ENCODE data around the gene IL34.
"Not testable (repeated sequence)": the region's sequence is repeated elsewhere in the genome, so short reads cannot be mapped to it uniquely, and the experiment has no call there.

The IL34 gene

GRCh38 chr16:70610273-70611223 is 35.8 kb upstream of the IL34 start:
- Histone ChIP-seq H3K36me3 (ENCODE audit: insufficient read depth, low read depth, low read length) (peaks cover 19% of the 10 kb centered on the region), H3K27ac (ENCODE audit: low read length) (no peak overlapping the region), H3K4me3 (ENCODE audit: low read length) (no peak overlapping the region), H3K9me3 (ENCODE audit: insufficient read depth, low read depth, low read length) (no peaks in the 10 kb centered on the region), H3K9ac (ENCODE audit: low read depth, low read length) (no peak overlapping the region), H3K27me3 (ENCODE audit: insufficient read depth, low read length) (no peaks in the 10 kb centered on the region), H3K4me1 (ENCODE audit: insufficient read depth, low read length) (no peaks in the 10 kb centered on the region)

GRCh38 chr16:70611224-70611598 is 35.1 kb upstream of the IL34 start:
- no peak overlapping the region for H3K27ac ChIP-seq (ENCODE audit: low read length)
- peaks cover 26% of the 10 kb centered on the region for H3K36me3 ChIP-seq (ENCODE audit: insufficient read depth, low read depth, low read length)
- no peaks in the 10 kb centered on the region for H3K9me3 ChIP-seq (ENCODE audit: insufficient read depth, low read depth, low read length)
- H3K4me3 ChIP-seq (ENCODE audit: low read length), result no peak overlapping the region
- no peaks in the 10 kb centered on the region for H3K4me1 ChIP-seq (ENCODE audit: insufficient read depth, low read length)
- no peaks in the 10 kb centered on the region for H3K27me3 ChIP-seq (ENCODE audit: insufficient read depth, low read length)
- no peak overlapping the region for H3K9ac ChIP-seq (ENCODE audit: low read depth, low read length)

GRCh38 chr16:70611785-70612303 is 34.5 kb upstream of the IL34 start:
- Histone ChIP-seq H3K4me3 (ENCODE audit: low read length) (no peak overlapping the region), H3K9me3 (ENCODE audit: insufficient read depth, low read depth, low read length) (no peaks in the 10 kb centered on the region), H3K27ac (ENCODE audit: low read length) (no peak overlapping the region), H3K4me1 (ENCODE audit: insufficient read depth, low read length) (no peaks in the 10 kb centered on the region), H3K27me3 (ENCODE audit: insufficient read depth, low read length) (no peaks in the 10 kb centered on the region), H3K36me3 (ENCODE audit: insufficient read depth, low read depth, low read length) (peaks cover 28% of the 10 kb centered on the region), H3K9ac (ENCODE audit: low read depth, low read length) (no peak overlapping the region)

GRCh38 chr16:70612931-70613330 is 33.4 kb upstream of the IL34 start:
- no peak overlapping the region for H3K27ac ChIP-seq (ENCODE audit: low read length)
- H3K4me3 ChIP-seq (ENCODE audit: low read length), result no peak overlapping the region
- peaks cover 28% of the 10 kb centered on the region for H3K36me3 ChIP-seq (ENCODE audit: insufficient read depth, low read depth, low read length)
- no peak overlapping the region for H3K9ac ChIP-seq (ENCODE audit: low read depth, low read length)
- H3K9me3 ChIP-seq (ENCODE audit: insufficient read depth, low read depth, low read length), result no peaks in the 10 kb centered on the region
- H3K4me1 ChIP-seq (ENCODE audit: insufficient read depth, low read length), result no peaks in the 10 kb centered on the region
- no peaks in the 10 kb centered on the region for H3K27me3 ChIP-seq (ENCODE audit: insufficient read depth, low read length)

GRCh38 chr16:70614208-70614951 is 32.0 kb upstream of the IL34 start:
- Histone ChIP-seq H3K9me3 (ENCODE audit: insufficient read depth, low read depth, low read length) (no peaks in the 10 kb centered on the region), H3K27me3 (ENCODE audit: insufficient read depth, low read length) (no peaks in the 10 kb centered on the region), H3K4me3 (ENCODE audit: low read length) (no peak overlapping the region), H3K27ac (ENCODE audit: low read length) (no peak overlapping the region), H3K4me1 (ENCODE audit: insufficient read depth, low read length) (no peaks in the 10 kb centered on the region), H3K9ac (ENCODE audit: low read depth, low read length) (no peak overlapping the region), H3K36me3 (ENCODE audit: insufficient read depth, low read depth, low read length) (peaks cover 28% of the 10 kb centered on the region)

GRCh38 chr16:70615945-70616344 is 30.4 kb upstream of the IL34 start:
- no peaks in the 10 kb centered on the region for H3K4me1 ChIP-seq (ENCODE audit: insufficient read depth, low read length)
- H3K9me3 ChIP-seq (ENCODE audit: insufficient read depth, low read depth, low read length), result no peaks in the 10 kb centered on the region
- H3K27me3 ChIP-seq (ENCODE audit: insufficient read depth, low read length), result peaks cover 5% of the 10 kb centered on the region; the same call in 1 of the 2 replicates
- no peak overlapping the region for H3K4me3 ChIP-seq (ENCODE audit: low read length)
- no peak overlapping the region for H3K9ac ChIP-seq (ENCODE audit: low read depth, low read length)
- H3K27ac ChIP-seq (ENCODE audit: low read length), result no peak overlapping the region
- peaks cover 28% of the 10 kb centered on the region for H3K36me3 ChIP-seq (ENCODE audit: insufficient read depth, low read depth, low read length)

- H3K9ac ChIP-seq (ENCODE audit: low read depth, low read length); H3K27me3 ChIP-seq (ENCODE audit: insufficient read depth, low read length); H3K27ac ChIP-seq (ENCODE audit: low read length); H3K9me3 ChIP-seq (ENCODE audit: insufficient read depth, low read depth, low read length); H3K36me3 ChIP-seq (ENCODE audit: insufficient read depth, low read depth, low read length): not testable (repeated sequence)
- peaks cover 10% of the 10 kb centered on the region for H3K4me1 ChIP-seq (ENCODE audit: insufficient read depth, low read length)
- H3K4me3 ChIP-seq (ENCODE audit: low read length), result peak overlapping the region; percentile 42; the same call in 1 of the 2 replicates
Measured at GRCh38 chr16:70621864-70622263, 24.5 kb upstream of the IL34 start.

- Histone ChIP-seq H3K27me3 (ENCODE audit: insufficient read depth, low read length) (no peaks in the 10 kb centered on the region), H3K4me1 (ENCODE audit: insufficient read depth, low read length) (peaks cover 7% of the 10 kb centered on the region), H3K9ac (ENCODE audit: low read depth, low read length) (no peak overlapping the region), H3K27ac (ENCODE audit: low read length) (no peak overlapping the region), H3K36me3 (ENCODE audit: insufficient read depth, low read depth, low read length) (no peaks in the 10 kb centered on the region), H3K4me3 (ENCODE audit: low read length) (no peak overlapping the region), H3K9me3 (ENCODE audit: insufficient read depth, low read depth, low read length) (no peaks in the 10 kb centered on the region)
Measured at GRCh38 chr16:70627696-70628095, 18.7 kb upstream of the IL34 start.

GRCh38 chr16:70630960-70631745 is 15.2 kb upstream of the IL34 start:
- no peak overlapping the region for H3K9ac ChIP-seq (ENCODE audit: low read depth, low read length)
- H3K27me3 ChIP-seq (ENCODE audit: insufficient read depth, low read length), result no peaks in the 10 kb centered on the region
- no peaks in the 10 kb centered on the region for H3K36me3 ChIP-seq (ENCODE audit: insufficient read depth, low read depth, low read length)
- no peaks in the 10 kb centered on the region for H3K9me3 ChIP-seq (ENCODE audit: insufficient read depth, low read depth, low read length)
- H3K4me3 ChIP-seq (ENCODE audit: low read length), result no peak overlapping the region
- peaks cover 9% of the 10 kb centered on the region; the same call in 1 of the 2 replicates for H3K4me1 ChIP-seq (ENCODE audit: insufficient read depth, low read length)
- no peak overlapping the region for H3K27ac ChIP-seq (ENCODE audit: low read length)

GRCh38 chr16:70632273-70632672 is 14.1 kb upstream of the IL34 start:
- H3K27me3 ChIP-seq (ENCODE audit: insufficient read depth, low read length), result no peaks in the 10 kb centered on the region
- no peak overlapping the region for H3K4me3 ChIP-seq (ENCODE audit: low read length)
- no peak overlapping the region for H3K27ac ChIP-seq (ENCODE audit: low read length)
- H3K4me1 ChIP-seq (ENCODE audit: insufficient read depth, low read length), result peaks cover 9% of the 10 kb centered on the region; the same call in 1 of the 2 replicates
- no peak overlapping the region for H3K9ac ChIP-seq (ENCODE audit: low read depth, low read length)
- H3K9me3 ChIP-seq (ENCODE audit: insufficient read depth, low read depth, low read length), result no peaks in the 10 kb centered on the region
- no peaks in the 10 kb centered on the region for H3K36me3 ChIP-seq (ENCODE audit: insufficient read depth, low read depth, low read length)

GRCh38 chr16:70633617-70634016 is 12.7 kb upstream of the IL34 start:
- H3K9me3 ChIP-seq (ENCODE audit: insufficient read depth, low read depth, low read length); H3K27me3 ChIP-seq (ENCODE audit: insufficient read depth, low read length); H3K27ac ChIP-seq (ENCODE audit: low read length); H3K4me1 ChIP-seq (ENCODE audit: insufficient read depth, low read length); H3K9ac ChIP-seq (ENCODE audit: low read depth, low read length); H3K36me3 ChIP-seq (ENCODE audit: insufficient read depth, low read depth, low read length); H3K4me3 ChIP-seq (ENCODE audit: low read length): not testable (repeated sequence)

Data from iPS-20b (cell line).